Common myeloid progenitor, CD34-positive (primary cell): ENCODE data around the gene IFIT2.

ENCODE experiments used
- CTCF ChIA-PET: fragments of 350-600 bp; sonication (Branson Sonifier 250); formaldehyde crosslinking; loops from one replicate; lab custom pipeline; 2021; ENCODE audit warnings: antibody characterized with exemption; lab: Charles Lee
- POLR2A ChIA-PET: fragments of 350-600 bp; sonication (Branson Sonifier 250); formaldehyde crosslinking; loops from one replicate; lab custom pipeline; 2021; ENCODE audit warnings: antibody characterized with exemption; lab: Charles Lee
- DNase-seq, 3 donors: peaks; one replicate each; pipeline versions ENCODE4 v3.0.0 to v3.0.0-alpha.2; 2013
- H3K27ac ChIP-seq, 2 experiments: 1 replicate in 1 of 2; 2 replicates in 1 of 2; pipeline ENCODE4 v1.7.0; 2013; ENCODE audit warnings: inconsistent platforms in 2 of 2, low read length in 2 of 2, mild to moderate bottlenecking in 2 of 2, low read depth in 1 of 2, moderate library complexity in 1 of 2; ENCODE audit not compliant: severe bottlenecking in 2 of 2, insufficient read depth in 1 of 2, poor library complexity in 1 of 2
- H3K27me3 ChIP-seq, 5 experiments: replicated peaks in 2 of 5; 1 replicate in 3 of 5; 2 replicates in 2 of 5; pipeline versions ENCODE4 v1.6.1 to v1.7.0; 2013; ENCODE audit warnings: low read length in 4 of 5, mild to moderate bottlenecking in 2 of 5, moderate library complexity in 2 of 5, inconsistent platforms in 1 of 5; ENCODE audit not compliant: insufficient read depth in 5 of 5, control insufficient read depth in 4 of 5
- H3K36me3 ChIP-seq, 4 experiments: 1 replicate in 2 of 4; 2 replicates in 2 of 4; pipeline versions ENCODE4 v1.6.1 to v1.7.0; 2013; ENCODE audit warnings: low read length in 3 of 4, control low read depth in 1 of 4, mild to moderate bottlenecking in 1 of 4; ENCODE audit not compliant: control insufficient read depth in 4 of 4, insufficient read depth in 4 of 4
- H3K4me1 ChIP-seq, 4 experiments: 1 replicate in 3 of 4; 2 replicates in 1 of 4; pipeline versions ENCODE4 v1.6.1 to v1.7.1; 2013; ENCODE audit warnings: low read length in 3 of 4, mild to moderate bottlenecking in 3 of 4, control low read depth in 1 of 4, inconsistent platforms in 1 of 4, moderate library complexity in 1 of 4; ENCODE audit not compliant: control insufficient read depth in 4 of 4, insufficient read depth in 4 of 4; ENCODE audit errors: control extremely low read depth in 1 of 4
- H3K4me3 ChIP-seq, 7 experiments: 1 replicate in 4 of 7; 2 replicates in 3 of 7; pipeline versions ENCODE4 v1.5.1 to v1.7.0; 2013; ENCODE audit warnings: mild to moderate bottlenecking in 7 of 7, low read length in 6 of 7, moderate library complexity in 6 of 7, inconsistent platforms in 2 of 7, low read depth in 2 of 7, control low read depth in 1 of 7; ENCODE audit not compliant: insufficient read depth in 4 of 7, control insufficient read depth in 1 of 7; ENCODE audit errors: extremely low read depth in 1 of 7
- H3K9me3 ChIP-seq, 5 experiments: 1 replicate in 4 of 5; 2 replicates in 1 of 5; pipeline versions ENCODE4 v1.6.1 to v1.7.1; 2013; ENCODE audit warnings: low read length in 4 of 5, mild to moderate bottlenecking in 2 of 5, inconsistent platforms in 1 of 5, low read depth in 1 of 5, moderate library complexity in 1 of 5; ENCODE audit not compliant: control insufficient read depth in 4 of 5, insufficient read depth in 2 of 5; ENCODE audit errors: control extremely low read depth in 1 of 5
- WGBS: methylation state at CpG from one replicate; pipeline ENCODE4 v1.1.5; 2013; ENCODE audit not compliant: insufficient coverage; 5-methylcytosine and 5-hydroxymethylcytosine counted together

The IFIT2 gene

GRCh38 chr10:89299031-89299430 is 2.8 kb upstream of the IFIT2 start:
- no peak overlapping the region for H3K27ac ChIP-seq
- H3K27me3 ChIP-seq, result no peaks in the 10 kb centered on the region
- WGBS, result no CpG with 5 or more reads among the region's 4 CpGs
- DNase-seq, result peak in 1 of 3 donors; percentile 16
- POLR2A ChIA-PET, result no interaction called here
- H3K36me3 ChIP-seq, result no peaks in the 10 kb centered on the region
- CTCF ChIA-PET, result no interaction called here
- H3K4me1 ChIP-seq, result peaks cover 27 to 59% (median 42%) of the 10 kb centered on the region in 4 experiments
- no peak overlapping the region for H3K4me3 ChIP-seq
- no peaks in the 10 kb centered on the region for H3K9me3 ChIP-seq

- WGBS, result 0% methylated on average over 1 of the region's 2 CpGs
Measured at GRCh38 chr10:89301232-89301631, 614 bp upstream of the IFIT2 start.

GRCh38 chr10:89302625-89303024 is 779 bp downstream of the IFIT2 start:
- POLR2A ChIA-PET, result interaction anchor here (0.8 kb wide), 1 partner anchor 25 kb away, joined by 4 read pairs; the partner anchor contains the start of gene IFIT3
- no peaks in the 10 kb centered on the region for H3K27me3 ChIP-seq
- H3K9me3 ChIP-seq, result no peaks in the 10 kb centered on the region
- peak in 1 of 3 donors; percentile 19 for DNase-seq
- H3K4me1 ChIP-seq, result peaks cover 16 to 38% (median 26%) of the 10 kb centered on the region in 4 experiments
- peaks cover 9 to 18% (median 11%) of the 10 kb centered on the region in 4 experiments for H3K36me3 ChIP-seq
- CTCF ChIA-PET, result interaction anchor here (1.4 to 3.2 kb wide), 8 partner anchors 9 to 89 kb away, joined by 4 to 18 read pairs (median 6); partner anchors contain the start of genes IFIT1 and IFIT3
- peak overlapping the region in 6 of 7 experiments; percentile 66 to 95 (median 80) for H3K4me3 ChIP-seq
- peak overlapping the region; percentile 10 to 89 for H3K27ac ChIP-seq
- 0% methylated on average over 2 of the region's 3 CpGs for WGBS

More at GRCh38 chr10:89301232-89301631, 614 bp upstream of the IFIT2 start:
- H3K4me1 ChIP-seq, result peaks cover 21 to 48% (median 30%) of the 10 kb centered on the region in 4 experiments
- H3K4me3 ChIP-seq, result peak overlapping the region in 6 of 7 experiments; percentile 66 to 95 (median 80)
- ChIA-PET CTCF (interaction anchor here (0.9 to 3.2 kb wide), 6 partner anchors 11 to 91 kb away, joined by 3 to 18 read pairs (median 5); partner anchors contain the start of genes IFIT1 and IFIT3), POLR2A (interaction anchor here (0.5 kb wide), 1 partner anchor 50 kb away, joined by 4 read pairs; no protein-coding TSS in a partner anchor)
- no peaks in the 10 kb centered on the region for H3K9me3 ChIP-seq
- H3K27ac ChIP-seq, result peak overlapping the region; percentile 62 to 89
- peaks cover 1 to 5% (median 3%) of the 10 kb centered on the region in 4 experiments for H3K36me3 ChIP-seq
- H3K27me3 ChIP-seq, result no peaks in the 10 kb centered on the region
- DNase-seq, result peak; percentile 69 to 89 (median 85)

- Histone ChIP-seq H3K4me3 (peak overlapping the region in 6 of 7 experiments; percentile 32 to 95 (median 80)), H3K27ac (peak overlapping the region in 1 of 2 experiments; percentile 89), H3K36me3 (peaks cover 9 to 23% (median 12%) of the 10 kb centered on the region in 4 experiments), H3K27me3 (no peaks in the 10 kb centered on the region), H3K4me1 (peaks cover 16 to 38% (median 26%) of the 10 kb centered on the region in 4 experiments), H3K9me3 (no peaks in the 10 kb centered on the region)
- DNase-seq, result no peak
- ChIA-PET POLR2A (interaction anchor here (0.9 kb wide), 1 partner anchor 60 kb away, joined by 4 read pairs; no protein-coding TSS in a partner anchor), CTCF (interaction anchor here (1.5 to 3.2 kb wide), 4 partner anchors 9 to 86 kb away, joined by 5 to 18 read pairs (median 6); no protein-coding TSS in a partner anchor)
- no CpG with 5 or more reads among the region's 2 CpGs for WGBS
Measured at GRCh38 chr10:89303161-89303560, 1.3 kb downstream of the IFIT2 start.

- Histone ChIP-seq H3K36me3 (peaks cover 9 to 28% (median 14%) of the 10 kb centered on the region in 4 experiments), H3K27ac (peak overlapping the region in 1 of 2 experiments; percentile 41), H3K27me3 (no peaks in the 10 kb centered on the region), H3K4me1 (peaks cover 16 to 38% (median 26%) of the 10 kb centered on the region in 4 experiments), H3K9me3 (no peaks in the 10 kb centered on the region), H3K4me3 (peak overlapping the region in 3 of 7 experiments; percentile 32 to 90 (median 86))
- ChIA-PET CTCF (interaction anchor here (0.9 to 3.2 kb wide), 7 partner anchors 9 to 85 kb away, joined by 3 to 18 read pairs (median 3); partner anchors contain the start of gene IFIT3), POLR2A (interaction anchor here (0.9 kb wide), 1 partner anchor 59 kb away, joined by 4 read pairs; no protein-coding TSS in a partner anchor)
- DNase-seq, result no peak
- WGBS, result 96% methylated on average over 4 of the region's 4 CpGs
Measured at GRCh38 chr10:89304026-89304425, 2.2 kb downstream of the IFIT2 start.

GRCh38 chr10:89304446-89304845 is 2.6 kb downstream of the IFIT2 start:
- no CpG with 5 or more reads among the region's 2 CpGs for WGBS
- CTCF ChIA-PET, result interaction anchor here (0.9 to 3.2 kb wide), 7 partner anchors 10 to 85 kb away, joined by 3 to 18 read pairs (median 3); partner anchors contain the start of gene IFIT3
- Histone ChIP-seq H3K27ac (no peak overlapping the region), H3K4me3 (no peak overlapping the region), H3K27me3 (no peaks in the 10 kb centered on the region), H3K36me3 (peaks cover 9 to 32% (median 14%) of the 10 kb centered on the region in 4 experiments), H3K4me1 (peaks cover 16 to 38% (median 26%) of the 10 kb centered on the region in 4 experiments), H3K9me3 (no peaks in the 10 kb centered on the region)
- DNase-seq, result no peak
- POLR2A ChIA-PET, result no interaction called here

GRCh38 chr10:89304925-89305324 is 3.1 kb downstream of the IFIT2 start:
- no peak for DNase-seq
- Histone ChIP-seq H3K4me3 (no peak overlapping the region), H3K27ac (no peak overlapping the region), H3K4me1 (peaks cover 16 to 38% (median 26%) of the 10 kb centered on the region in 4 experiments), H3K27me3 (no peaks in the 10 kb centered on the region), H3K9me3 (no peaks in the 10 kb centered on the region), H3K36me3 (peaks cover 9 to 32% (median 14%) of the 10 kb centered on the region in 4 experiments)
- ChIA-PET CTCF (interaction anchor here (0.9 to 2.1 kb wide), 4 partner anchors 10 to 65 kb away, joined by 3 to 7 read pairs (median 3); no protein-coding TSS in a partner anchor), POLR2A (no interaction called here)
